ENCODE data around the gene CTDSP1. TPM values are rescaled to one million over a fixed set of nuclear protein-coding genes. Genes with fewer than 3 reads are reported as not detected.
A peak's percentile ranks its signal among the peaks of the same experiment; 100 is the strongest.

CTDSP1 gene
- total and polyA plus RNA-seq, 10 donors, result 65.6 to 184 (median 135) TPM

- Histone ChIP-seq H3K4me1 (peaks cover 4 to 85% (median 54%) of the 10 kb centered on the region in 6 donors), H3K36me3 (peaks cover 0 to 63% (median 0%) of the 10 kb centered on the region in 6 donors), H3K4me3 (no peak overlapping the region), H3K27ac (peak overlapping the region in 5 of 8 donors; percentile 98 to 100 (median 99)), H3K9me3 (no peaks in the 10 kb centered on the region), H3K27me3 (replicated peaks in 1 of 7) (no peaks in the 10 kb centered on the region)
- no peak for DNase-seq
- intact Hi-C loops (cut with DNase I; ENCODE audit: low total_unique reads), result loop anchor here (10.0 kb wide), 1 partner anchor 100 kb away; the partner anchor contains the start of gene TMBIM1
- TF ChIP-seq POLR2A (IDR thresholded peaks at IDR 0.05) (no peak), POLR2AphosphoS5 (IDR thresholded peaks at IDR 0.05) (peak in 1 of 3 donors; percentile 51)
- WGBS, 5 donors, result 67 to 90% (median 80%) methylated on average over 12 to 13 of the region's 13 CpGs
Observed at GRCh38 chr2:218394298-218395089, 5.2 kb upstream of the CTDSP1 start.

GRCh38 chr2:218395090-218395444, 4.6 kb upstream of the CTDSP1 start:
- H3K27me3 ChIP-seq (replicated peaks in 1 of 7), result no peaks in the 10 kb centered on the region
- no peak for DNase-seq
- WGBS, 5 donors, result 77 to 91% (median 85%) methylated on average over 6 of the region's 6 CpGs
- intact Hi-C loops (cut with DNase I; ENCODE audit: low total_unique reads), result loop anchor here (10.0 kb wide), 1 partner anchor 100 kb away; the partner anchor contains the start of gene TMBIM1
- peaks cover 0 to 57% (median 0%) of the 10 kb centered on the region in 6 donors for H3K36me3 ChIP-seq
- no peak for TF ChIP-seq CTCF (IDR thresholded peaks at IDR 0.05 in 8 of 11, conservative IDR thresholded peaks at IDR 0.05 in 3 of 11)
- no peak for TF ChIP-seq POLR2AphosphoS5 (IDR thresholded peaks at IDR 0.05)
- TF ChIP-seq POLR2A (IDR thresholded peaks at IDR 0.05), result no peak
- H3K27ac ChIP-seq, result peak overlapping the region in 6 of 8 donors; percentile 98 to 100 (median 99)
- peaks cover 4 to 81% (median 54%) of the 10 kb centered on the region in 6 donors for H3K4me1 ChIP-seq
- no peaks in the 10 kb centered on the region for H3K9me3 ChIP-seq
- H3K4me3 ChIP-seq, result peak overlapping the region in 2 of 8 donors; percentile 95 to 99

GRCh38 chr2:218395456-218395825, 4.2 kb upstream of the CTDSP1 start:
- no peak for TF ChIP-seq POLR2AphosphoS5 (IDR thresholded peaks at IDR 0.05)
- TF ChIP-seq CTCF (IDR thresholded peaks at IDR 0.05 in 8 of 11, conservative IDR thresholded peaks at IDR 0.05 in 3 of 11), result no peak
- TF ChIP-seq POLR2A (IDR thresholded peaks at IDR 0.05), result no peak
- Histone ChIP-seq H3K27ac (peak overlapping the region; percentile 90 to 100 (median 99)), H3K4me1 (peaks cover 4 to 81% (median 54%) of the 10 kb centered on the region in 6 donors), H3K36me3 (peaks cover 0 to 53% (median 0%) of the 10 kb centered on the region in 6 donors), H3K4me3 (peak overlapping the region in 7 of 8 donors; percentile 78 to 99 (median 97)), H3K27me3 (replicated peaks in 1 of 7) (no peaks in the 10 kb centered on the region), H3K9me3 (no peaks in the 10 kb centered on the region)
- intact Hi-C loops (cut with DNase I; ENCODE audit: low total_unique reads), result loop anchor here (10.0 kb wide), 1 partner anchor 101 kb away; the partner anchor contains the start of gene TMBIM1
- 39 to 58% (median 44%) methylated on average over 16 of the region's 16 CpGs for WGBS, 5 donors
- peak; percentile 84 for DNase-seq

GRCh38 chr2:218395826-218396687, 3.6 kb upstream of the CTDSP1 start:
- TF ChIP-seq CTCF (IDR thresholded peaks at IDR 0.05 in 8 of 11, conservative IDR thresholded peaks at IDR 0.05 in 3 of 11) (peak; percentile 97 to 100 (median 98)), POLR2AphosphoS5 (IDR thresholded peaks at IDR 0.05) (peak; percentile 88 to 96 (median 93)), POLR2A (IDR thresholded peaks at IDR 0.05) (peak in 1 of 3 donors; percentile 35)
- DNase-seq, result peak; percentile 99
- Histone ChIP-seq H3K4me1 (peaks cover 6 to 83% (median 58%) of the 10 kb centered on the region in 6 donors), H3K9me3 (no peaks in the 10 kb centered on the region), H3K36me3 (peaks cover 0 to 47% (median 0%) of the 10 kb centered on the region in 6 donors), H3K4me3 (peak overlapping the region; percentile 40 to 99 (median 96)), H3K27ac (peak overlapping the region; percentile 90 to 100 (median 99)), H3K27me3 (replicated peaks in 1 of 7) (no peaks in the 10 kb centered on the region)
- 1 to 3% (median 2%) methylated on average over 26 to 57 of the region's 57 CpGs for WGBS, 5 donors
- intact Hi-C loops (cut with DNase I; ENCODE audit: low total_unique reads), result loop anchor here (10.0 kb wide), 1 partner anchor 101 kb away; the partner anchor contains the start of gene TMBIM1

All from spleen (tissue), 11 donors.